Rectal smooth muscle tissue (tissue), 1 donor: Measurements from ENCODE around the gene LSAMP.

Source experiments
- H3K27ac ChIP-seq: one replicate; pipeline ENCODE4 v1.7.0; 2013; ENCODE audit warnings: low read depth, low read length, inconsistent platforms
- H3K27me3 ChIP-seq: one replicate; pipeline ENCODE4 v1.7.0; 2013; ENCODE audit warnings: low read length; ENCODE audit not compliant: control insufficient read depth, insufficient read depth
- H3K36me3 ChIP-seq: one replicate; pipeline ENCODE4 v1.7.0; 2013; ENCODE audit warnings: low read length; ENCODE audit not compliant: control insufficient read depth, insufficient read depth
- H3K4me1 ChIP-seq: one replicate; pipeline ENCODE4 v1.7.0; 2013; ENCODE audit warnings: low read length; ENCODE audit not compliant: control insufficient read depth, insufficient read depth
- H3K4me3 ChIP-seq: one replicate; pipeline ENCODE4 v1.7.0; 2013; ENCODE audit warnings: low read length
- H3K9ac ChIP-seq: one replicate; pipeline ENCODE4 v1.7.0; 2013; ENCODE audit warnings: low read length

The LSAMP gene

GRCh38 chr3:116192464-116192863, 252.8 kb downstream of the LSAMP start:
- Histone ChIP-seq H3K27ac (no peak overlapping the region), H3K9ac (no peak overlapping the region), H3K27me3 (no peaks in the 10 kb centered on the region), H3K36me3 (no peaks in the 10 kb centered on the region), H3K4me3 (no peak overlapping the region), H3K4me1 (no peaks in the 10 kb centered on the region)

GRCh38 chr3:116191409-116191808, 253.9 kb downstream of the LSAMP start:
- H3K27me3 ChIP-seq: no peaks in the 10 kb centered on the region
- H3K9ac ChIP-seq: no peak overlapping the region
- no peak overlapping the region for H3K27ac ChIP-seq
- H3K36me3 ChIP-seq: no peaks in the 10 kb centered on the region
- no peaks in the 10 kb centered on the region for H3K4me1 ChIP-seq
- H3K4me3 ChIP-seq: no peak overlapping the region

- Histone ChIP-seq H3K4me3 (no peak overlapping the region), H3K9ac (no peak overlapping the region), H3K27ac (no peak overlapping the region), H3K36me3 (no peaks in the 10 kb centered on the region), H3K27me3 (no peaks in the 10 kb centered on the region), H3K4me1 (no peaks in the 10 kb centered on the region)
These were observed 255.2 kb downstream of the LSAMP start for GRCh38 chr3:116190095-116190494.

GRCh38 chr3:116188231-116188785, 257.0 kb downstream of the LSAMP start:
- H3K4me3 ChIP-seq: no peak overlapping the region
- no peaks in the 10 kb centered on the region for H3K36me3 ChIP-seq
- H3K9ac ChIP-seq: no peak overlapping the region
- no peaks in the 10 kb centered on the region for H3K4me1 ChIP-seq
- H3K27me3 ChIP-seq: no peaks in the 10 kb centered on the region
- no peak overlapping the region for H3K27ac ChIP-seq

GRCh38 chr3:116186049-116186448, 259.2 kb downstream of the LSAMP start:
- H3K4me1 ChIP-seq: no peaks in the 10 kb centered on the region
- no peak overlapping the region for H3K4me3 ChIP-seq
- no peaks in the 10 kb centered on the region for H3K27me3 ChIP-seq
- no peaks in the 10 kb centered on the region for H3K36me3 ChIP-seq
- H3K27ac ChIP-seq: no peak overlapping the region
- no peak overlapping the region for H3K9ac ChIP-seq

GRCh38 chr3:116181159-116181558, 264.1 kb downstream of the LSAMP start:
- Histone ChIP-seq H3K4me3 (no peak overlapping the region), H3K9ac (no peak overlapping the region), H3K4me1 (no peaks in the 10 kb centered on the region), H3K36me3 (no peaks in the 10 kb centered on the region), H3K27ac (no peak overlapping the region), H3K27me3 (no peaks in the 10 kb centered on the region)

- H3K4me3 ChIP-seq: no peak overlapping the region
- H3K27ac ChIP-seq: no peak overlapping the region
- H3K27me3 ChIP-seq: no peaks in the 10 kb centered on the region
- H3K36me3 ChIP-seq: no peaks in the 10 kb centered on the region
- no peak overlapping the region for H3K9ac ChIP-seq
- no peaks in the 10 kb centered on the region for H3K4me1 ChIP-seq
These were observed 266.2 kb downstream of the LSAMP start for GRCh38 chr3:116179091-116179490.

- H3K27ac ChIP-seq: no peak overlapping the region
- H3K27me3 ChIP-seq: no peaks in the 10 kb centered on the region
- no peaks in the 10 kb centered on the region for H3K4me1 ChIP-seq
- H3K36me3 ChIP-seq: no peaks in the 10 kb centered on the region
- no peak overlapping the region for H3K4me3 ChIP-seq
- H3K9ac ChIP-seq: no peak overlapping the region
These were observed 268.2 kb downstream of the LSAMP start for GRCh38 chr3:116176974-116177555.

GRCh38 chr3:116166121-116166520, 279.2 kb downstream of the LSAMP start:
- H3K4me3 ChIP-seq: no peak overlapping the region
- no peak overlapping the region for H3K9ac ChIP-seq
- H3K4me1 ChIP-seq: no peaks in the 10 kb centered on the region
- H3K27ac ChIP-seq: no peak overlapping the region
- no peaks in the 10 kb centered on the region for H3K36me3 ChIP-seq
- H3K27me3 ChIP-seq: no peaks in the 10 kb centered on the region

GRCh38 chr3:116165641-116166040, 279.6 kb downstream of the LSAMP start:
- Histone ChIP-seq H3K4me3 (no peak overlapping the region), H3K27me3 (no peaks in the 10 kb centered on the region), H3K9ac (no peak overlapping the region), H3K4me1 (no peaks in the 10 kb centered on the region), H3K27ac (no peak overlapping the region), H3K36me3 (no peaks in the 10 kb centered on the region)

- H3K36me3 ChIP-seq: no peaks in the 10 kb centered on the region
- H3K4me3 ChIP-seq: no peak overlapping the region
- H3K4me1 ChIP-seq: no peaks in the 10 kb centered on the region
- no peaks in the 10 kb centered on the region for H3K27me3 ChIP-seq
- no peak overlapping the region for H3K27ac ChIP-seq
- H3K9ac ChIP-seq: no peak overlapping the region
These were observed 280.2 kb downstream of the LSAMP start for GRCh38 chr3:116165135-116165534.

- Histone ChIP-seq H3K4me1 (no peaks in the 10 kb centered on the region), H3K4me3 (no peak overlapping the region)
These were observed 281.2 kb downstream of the LSAMP start for GRCh38 chr3:116164039-116164438.

More at GRCh38 chr3:116164039-116164438, 281.2 kb downstream of the LSAMP start:
- no peak overlapping the region for H3K9ac ChIP-seq
- no peaks in the 10 kb centered on the region for H3K36me3 ChIP-seq
- no peaks in the 10 kb centered on the region for H3K27me3 ChIP-seq
- no peak overlapping the region for H3K27ac ChIP-seq
